GM19468 (cell line): ENCODE measurements around the gene KL.
A peak's percentile ranks its signal among the peaks of the same experiment; 100 is the strongest.

Experiments
- ATAC-seq: cut with Tn5 transposase; IDR thresholded peaks from one replicate; pipeline ENCODE4 v1.9.1; 2021; ENCODE audit warnings: mild to moderate bottlenecking, moderate library complexity, moderate number of reproducible peaks; ENCODE audit not compliant: unreplicated experiment; ENCODE audit errors: extremely low read depth

Gene KL

DNA sequence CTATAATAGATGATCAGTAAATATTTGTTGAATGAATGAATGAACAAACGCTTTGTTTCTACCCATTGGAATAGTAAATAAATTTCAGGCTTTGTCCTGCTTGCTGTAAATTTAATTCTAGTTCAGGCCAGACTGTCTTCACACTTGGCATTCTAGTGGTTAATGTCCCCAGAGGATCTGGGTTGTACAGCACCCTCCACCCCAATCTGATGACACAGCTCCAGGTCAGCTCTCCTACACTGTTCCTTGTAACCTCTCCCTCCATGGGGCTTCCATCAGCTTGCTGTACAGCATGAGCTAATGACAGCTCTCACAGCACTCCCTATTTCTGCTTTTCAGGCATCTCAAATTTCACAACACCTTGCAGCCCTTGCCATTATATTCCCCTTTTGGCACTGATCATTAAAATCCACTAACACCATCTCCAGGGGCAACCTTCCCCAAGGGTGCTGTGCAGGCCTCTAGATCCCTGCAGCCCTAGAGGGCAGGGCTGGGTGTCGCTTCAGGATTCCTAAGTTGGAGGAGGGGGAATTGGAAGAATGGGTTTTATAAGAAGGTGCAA lies 12.7 kb upstream of the KL start:
- no peak for ATAC-seq

DNA sequence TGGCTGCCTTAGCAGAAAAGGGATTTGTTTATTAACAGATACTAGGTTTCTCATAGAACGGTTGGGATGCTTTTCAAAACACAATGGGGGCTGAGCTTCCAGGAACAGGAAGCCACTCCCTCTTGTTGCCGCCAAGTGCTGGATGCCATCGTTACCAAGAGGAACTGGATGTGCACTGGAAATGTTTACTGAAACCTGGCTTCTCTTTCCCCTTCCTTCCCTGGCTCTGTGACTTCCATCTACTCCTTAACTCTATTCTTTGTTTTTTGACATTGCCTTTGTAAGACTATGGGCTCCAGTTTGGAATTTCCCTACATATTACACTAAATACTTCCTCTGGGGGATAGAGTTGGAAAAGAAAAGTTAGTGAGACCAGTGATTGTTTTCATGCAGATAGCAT lies 11.7 kb upstream of the KL start:
- ATAC-seq = no peak

DNA sequence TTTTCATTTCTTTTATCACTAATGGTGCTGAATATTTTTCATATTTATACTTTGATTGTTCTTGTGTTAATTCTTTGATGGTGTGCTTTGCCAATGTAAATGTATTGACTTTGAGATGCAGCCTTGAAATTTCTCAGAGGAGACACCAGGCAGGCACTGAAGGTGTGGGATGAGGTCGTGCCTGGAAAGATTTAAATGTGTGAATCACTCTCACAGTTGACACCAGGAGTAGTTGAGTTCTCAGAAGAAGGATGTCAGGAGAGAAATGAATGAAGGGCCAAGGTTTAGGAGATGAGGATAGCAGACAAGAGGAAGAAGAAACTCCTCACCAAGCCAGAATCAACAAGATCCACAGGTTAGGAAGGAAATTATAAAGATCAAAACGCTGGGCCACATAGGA lies 10.1 kb upstream of the KL start:
- ATAC-seq = no peak

DNA sequence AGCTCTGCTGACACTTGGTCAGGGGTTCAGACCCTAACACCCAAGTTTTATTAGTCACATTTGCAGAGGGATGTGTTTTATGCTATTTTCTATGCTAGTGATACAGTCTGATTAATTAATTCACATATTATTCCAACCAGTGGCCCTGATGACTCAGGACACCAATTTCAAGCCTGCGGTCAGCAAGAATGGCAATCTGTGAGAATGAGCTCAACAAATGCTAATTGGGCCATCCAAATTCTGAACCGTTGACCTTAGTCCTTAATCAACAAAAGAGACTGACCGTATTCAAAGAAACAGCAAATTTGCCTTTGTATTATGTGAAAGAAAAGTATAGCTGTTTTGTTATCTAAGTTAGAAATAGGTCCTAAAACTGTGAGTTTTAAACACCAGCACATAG lies 9.6 kb upstream of the KL start:
- no peak for ATAC-seq

DNA sequence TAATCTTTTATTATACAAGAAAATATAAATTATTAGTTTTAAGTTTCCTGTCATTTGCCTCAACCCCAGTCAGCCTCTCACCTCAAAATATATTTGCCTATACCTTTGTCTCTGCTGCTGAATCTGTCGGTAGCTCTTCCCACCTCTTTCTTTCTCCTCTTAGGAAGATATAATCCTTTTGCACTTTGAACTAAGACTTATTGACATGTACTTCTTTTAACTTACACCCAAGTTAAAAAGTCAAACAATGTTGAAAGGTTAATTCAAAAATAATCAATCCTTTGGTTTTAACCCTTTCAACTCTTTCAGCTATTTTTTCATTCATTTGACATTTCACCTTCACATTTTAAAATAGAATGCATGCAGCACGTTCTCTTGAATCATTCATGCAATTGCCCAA lies 9.0 kb upstream of the KL start:
- no peak for ATAC-seq

DNA sequence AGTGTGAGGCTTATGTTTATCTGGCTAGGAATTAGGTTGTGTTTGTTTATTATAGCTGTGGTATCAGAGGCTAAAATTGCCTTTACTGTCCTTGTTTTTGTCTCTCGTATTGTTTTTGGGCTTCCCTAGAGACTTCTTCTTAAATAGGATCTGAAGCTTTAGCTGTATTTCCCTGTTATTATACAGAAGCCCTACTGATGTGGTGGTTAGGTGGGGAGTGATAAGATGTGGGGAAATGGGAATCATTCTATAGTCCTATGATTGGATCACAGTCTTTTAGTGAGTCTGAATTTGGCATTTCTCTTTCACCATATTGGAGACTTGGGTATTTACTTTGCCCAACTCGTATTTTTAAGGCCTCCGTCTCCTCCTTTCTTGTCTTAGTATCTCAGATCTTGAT lies 8.3 kb upstream of the KL start:
- ATAC-seq = no peak

DNA sequence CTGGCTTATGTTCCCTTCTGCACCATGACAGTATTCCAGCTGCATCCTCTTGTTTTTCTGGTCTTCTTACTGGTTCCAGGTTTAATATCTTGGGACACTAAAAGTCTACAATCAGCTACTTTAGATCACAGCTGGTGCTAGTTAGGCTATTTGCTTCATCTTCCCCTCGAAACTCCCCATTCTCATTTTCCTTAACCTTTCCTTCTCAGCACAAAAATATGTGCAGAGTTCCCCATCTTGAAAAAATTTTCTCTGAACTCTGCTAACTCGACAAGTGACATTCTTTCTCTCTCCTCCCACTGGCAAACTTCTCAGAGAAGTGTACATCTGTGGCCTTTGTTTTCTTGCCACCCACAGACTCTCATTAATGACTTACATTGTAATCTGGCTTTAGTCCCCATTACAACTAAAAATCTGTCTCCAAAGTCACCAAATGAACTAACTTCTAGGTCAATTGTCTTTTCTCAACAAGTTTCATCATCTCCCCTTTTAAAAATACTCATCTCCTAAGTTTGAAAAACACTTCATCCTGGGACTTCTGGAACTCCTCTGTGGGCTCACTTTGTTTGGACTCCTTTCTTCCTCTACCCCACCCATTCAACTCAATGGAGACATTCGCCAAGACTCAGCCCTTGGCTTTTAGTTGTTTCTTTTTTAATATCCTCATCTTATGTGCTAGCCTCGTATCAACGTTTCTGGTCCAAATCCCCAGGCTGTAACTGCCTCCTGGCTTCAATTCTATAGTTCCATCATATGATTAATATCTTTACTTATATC lies 7.1 kb upstream of the KL start:
- ATAC-seq = no peak

DNA sequence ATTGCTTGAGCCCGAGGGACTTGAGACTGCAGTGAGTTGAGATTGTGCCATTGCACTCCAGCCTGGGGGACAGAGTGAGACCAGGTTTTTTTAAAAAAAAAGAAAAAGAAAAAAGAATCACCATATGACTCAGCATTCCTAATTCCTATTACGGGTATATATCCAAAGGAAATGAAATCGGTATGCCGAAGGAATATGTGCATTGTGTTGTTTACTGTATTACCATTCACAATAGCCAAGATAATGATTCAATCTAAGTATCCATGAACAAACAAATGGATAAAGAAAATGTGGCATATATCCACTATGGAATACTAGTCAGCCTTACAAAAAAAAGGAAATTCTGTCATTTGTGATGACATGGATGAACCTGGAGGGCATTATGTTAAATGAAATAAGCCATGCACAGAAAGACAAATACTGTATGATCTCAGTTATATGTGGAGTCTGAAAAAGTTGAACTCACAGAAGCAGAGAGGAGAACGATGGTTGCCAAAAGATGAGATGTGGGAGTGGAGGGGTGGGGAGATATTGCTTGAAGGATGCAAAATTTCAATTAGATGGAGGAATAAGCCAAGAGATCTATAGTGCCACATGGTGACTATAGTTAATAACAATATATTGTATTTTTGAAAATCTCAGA lies 4.3 kb upstream of the KL start:
- ATAC-seq = no peak

DNA sequence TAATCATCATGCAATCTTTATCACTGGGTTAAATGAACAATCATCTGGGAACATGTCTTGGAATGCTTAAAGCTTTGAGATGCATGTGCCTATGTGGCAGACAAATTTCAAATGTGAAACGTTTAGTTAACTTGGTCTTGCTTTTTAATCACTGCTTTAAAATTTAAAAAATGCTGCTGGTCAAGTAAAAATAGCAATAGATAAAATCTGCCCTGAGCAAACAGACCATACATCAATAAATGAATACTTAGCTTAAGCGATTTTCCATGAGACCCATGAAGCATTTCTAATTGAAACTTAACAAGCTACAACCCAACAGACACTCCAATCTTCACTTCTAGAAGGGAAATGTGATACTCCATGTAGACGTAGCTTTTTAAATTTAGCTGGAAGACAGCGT lies 1.9 kb upstream of the KL start:
- no peak for ATAC-seq

DNA sequence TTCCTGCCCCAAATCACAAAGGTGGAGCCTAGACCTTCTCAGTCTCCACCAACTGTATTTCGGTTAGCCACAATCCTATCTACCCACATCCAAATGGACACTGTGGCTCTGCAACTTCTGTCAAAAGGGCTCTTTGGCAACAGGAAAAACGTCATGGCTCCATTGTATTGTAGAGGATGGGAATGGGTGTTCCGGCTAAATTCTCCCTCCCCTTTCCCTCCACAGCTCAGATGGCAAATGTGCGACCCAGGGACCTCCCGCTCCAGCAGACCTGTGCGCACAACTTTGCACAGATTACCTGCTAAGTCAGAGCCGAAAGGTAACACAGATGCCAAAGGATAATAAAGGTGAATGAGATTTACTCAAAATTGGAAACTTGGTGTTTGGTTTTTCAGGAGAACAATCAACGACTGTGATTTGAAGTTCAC lies 968 bp upstream of the KL start:
- no peak for ATAC-seq

DNA sequence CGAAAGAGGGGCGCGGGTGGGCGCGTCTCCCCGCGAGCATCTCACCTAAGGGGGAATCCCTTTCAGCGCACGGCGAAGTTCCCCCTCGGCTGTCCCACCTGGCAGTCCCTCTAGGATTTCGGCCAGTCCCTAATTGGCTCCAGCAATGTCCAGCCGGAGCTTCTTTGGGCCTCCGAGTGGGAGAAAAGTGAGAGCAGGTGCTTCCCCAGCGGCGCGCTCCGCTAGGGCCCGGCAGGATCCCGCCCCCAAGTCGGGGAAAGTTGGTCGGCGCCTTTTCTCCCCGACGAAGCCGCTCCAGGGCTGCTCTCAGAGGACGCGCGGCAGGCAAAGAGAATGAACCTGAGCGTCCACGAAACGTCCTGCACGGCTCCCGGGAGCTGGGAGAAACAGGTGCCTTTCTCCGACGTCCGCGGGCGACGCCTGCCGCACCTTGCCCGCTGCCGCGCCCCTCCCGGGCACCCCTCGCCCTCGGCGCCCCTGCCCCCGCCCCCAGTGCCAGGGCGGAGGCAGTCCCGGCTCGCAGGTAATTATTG lies 366 bp upstream of the KL start:
- no peak for ATAC-seq

DNA sequence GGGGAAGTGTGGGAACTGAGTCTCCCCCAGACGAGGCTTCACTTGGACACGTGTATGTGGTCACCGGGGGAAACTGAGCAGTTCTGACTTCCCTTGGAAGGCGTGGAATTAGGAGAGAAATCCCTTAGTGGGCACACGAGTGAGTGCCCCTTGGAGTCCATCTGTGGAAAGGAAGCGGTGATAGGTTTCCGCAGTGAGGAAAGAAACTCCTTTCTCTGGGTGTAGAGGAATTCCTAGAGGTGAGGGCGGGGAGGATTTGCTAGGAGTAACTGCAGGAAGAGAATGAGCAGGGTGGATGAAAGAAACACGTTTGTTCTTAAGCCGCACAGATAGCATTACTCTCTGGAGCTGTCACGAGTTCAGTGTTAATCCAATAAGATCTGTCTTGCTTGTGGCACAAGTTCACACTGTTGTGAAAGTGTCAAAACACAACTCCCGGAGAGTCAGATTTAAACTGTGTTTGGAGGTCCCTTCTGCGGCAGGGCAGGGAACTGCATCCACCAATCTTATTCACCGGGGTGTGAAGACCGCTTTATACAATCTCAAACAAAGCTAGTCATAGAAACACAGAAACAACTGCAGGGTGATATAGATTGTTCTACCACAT lies 1.2 kb downstream of the KL start:
- ATAC-seq = peak; percentile 58

DNA sequence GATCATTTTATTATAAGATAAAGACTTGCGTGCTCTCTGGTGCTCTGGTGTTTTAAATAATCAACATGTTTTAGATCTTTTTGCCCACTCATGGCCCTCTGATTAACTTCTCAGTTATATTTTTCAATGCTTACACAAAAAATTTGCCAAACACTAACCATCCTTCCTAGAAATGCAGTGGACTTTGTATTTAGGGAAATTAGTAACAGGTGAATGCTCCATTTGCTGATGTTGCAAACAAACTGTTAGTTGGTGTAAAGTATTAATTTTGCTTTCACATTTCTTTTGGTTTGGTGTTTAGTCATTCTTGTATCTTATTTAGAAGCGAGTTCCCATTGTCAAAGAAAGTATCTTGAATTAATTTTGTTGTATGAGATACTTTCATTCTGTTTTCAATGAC lies 2.7 kb downstream of the KL start:
- ATAC-seq = no peak

DNA sequence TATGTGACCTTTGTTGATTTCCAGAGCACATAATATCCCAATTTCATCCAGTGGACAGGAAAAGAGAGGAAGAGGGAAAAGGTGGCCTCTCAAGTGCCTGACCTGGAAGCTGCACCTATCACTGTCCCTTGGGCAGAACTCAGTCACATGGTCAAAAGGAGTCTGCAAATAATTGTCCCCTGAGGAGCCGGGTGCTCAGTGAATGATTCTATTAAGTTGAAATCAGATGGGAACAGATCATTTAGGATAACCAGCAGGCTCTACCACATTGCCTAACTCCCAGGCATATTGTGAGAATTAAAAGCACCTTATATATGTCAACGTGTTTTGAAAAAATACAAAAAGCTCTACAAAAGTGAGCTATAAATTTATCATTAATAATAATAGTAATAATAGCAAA lies 6.8 kb downstream of the KL start:
- ATAC-seq = no peak

DNA sequence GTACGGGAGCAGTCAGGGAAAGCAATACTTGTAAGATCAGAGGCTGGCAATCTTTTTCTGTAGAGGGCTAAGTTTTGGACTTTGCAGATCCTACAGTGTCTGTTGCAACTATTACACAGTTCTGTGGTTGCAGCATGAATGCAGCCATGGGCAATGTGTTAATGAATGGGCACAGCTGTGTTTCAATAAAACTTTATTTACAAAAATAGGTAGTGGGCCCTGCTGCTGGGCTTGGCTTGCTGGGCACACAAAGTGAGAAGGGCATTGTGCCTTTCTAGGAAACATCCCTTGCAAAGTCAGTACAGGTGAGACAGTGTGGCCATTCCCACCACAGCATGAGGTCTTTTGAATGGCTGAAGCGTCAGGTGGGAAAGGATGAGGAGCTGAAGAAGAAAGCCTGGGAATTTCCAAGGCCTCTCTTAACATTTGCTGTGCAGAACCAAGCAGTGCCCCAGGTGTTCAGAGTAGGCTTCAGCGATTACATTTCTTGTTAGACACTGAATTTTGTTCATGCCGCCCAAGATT lies 9.1 kb downstream of the KL start:
- no peak for ATAC-seq

DNA sequence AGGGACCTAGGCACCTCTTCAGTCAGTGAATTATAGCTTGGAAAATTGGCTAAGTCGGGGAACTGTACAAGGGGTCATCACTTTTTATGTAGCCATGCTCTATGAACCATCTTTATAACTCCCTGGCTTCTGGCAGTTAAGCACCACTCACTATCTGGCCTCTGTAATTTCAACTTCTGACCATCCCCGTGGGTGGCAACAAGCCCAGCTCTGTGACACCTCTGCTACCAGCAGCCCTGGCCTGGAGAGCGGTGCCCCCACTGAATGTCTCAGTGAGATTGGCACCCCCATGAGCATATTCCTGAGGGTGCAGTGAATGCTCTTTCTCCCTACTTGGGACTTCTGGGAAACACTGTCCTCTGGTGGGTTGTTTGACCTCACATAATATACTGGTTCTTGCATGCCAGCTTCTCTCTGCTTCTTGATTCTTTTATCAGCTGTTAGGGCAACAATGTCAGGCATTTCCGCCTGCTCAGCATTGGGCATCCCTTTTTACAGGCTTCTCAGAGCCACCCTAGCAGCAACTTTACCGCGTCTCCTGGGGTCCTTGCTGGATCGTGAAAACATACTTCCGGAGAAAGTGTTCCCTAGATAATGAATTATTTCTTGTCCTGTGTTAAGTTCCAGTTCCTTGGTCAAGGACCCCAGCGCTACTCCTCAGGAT lies 10.4 kb downstream of the KL start:
- no peak for ATAC-seq

DNA sequence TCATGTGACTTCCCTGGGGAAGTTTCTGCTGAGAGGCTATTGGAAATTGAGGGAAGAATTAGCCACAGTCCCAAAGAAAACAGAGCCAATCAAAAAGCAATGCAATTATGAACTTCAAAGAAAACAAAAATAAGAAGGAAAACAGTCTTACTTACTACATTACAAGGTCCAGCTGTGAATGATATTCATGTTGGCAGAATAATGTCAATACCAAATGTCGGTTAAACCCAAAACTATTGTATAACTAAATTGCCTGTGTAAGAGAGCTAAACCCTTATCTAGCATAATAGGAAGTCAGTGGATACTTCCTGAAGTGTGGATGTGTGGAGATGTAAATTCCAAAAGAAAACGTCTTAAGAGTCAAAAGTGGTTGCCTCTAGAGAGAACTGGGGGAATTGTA lies 12.4 kb downstream of the KL start:
- ATAC-seq = no peak

DNA sequence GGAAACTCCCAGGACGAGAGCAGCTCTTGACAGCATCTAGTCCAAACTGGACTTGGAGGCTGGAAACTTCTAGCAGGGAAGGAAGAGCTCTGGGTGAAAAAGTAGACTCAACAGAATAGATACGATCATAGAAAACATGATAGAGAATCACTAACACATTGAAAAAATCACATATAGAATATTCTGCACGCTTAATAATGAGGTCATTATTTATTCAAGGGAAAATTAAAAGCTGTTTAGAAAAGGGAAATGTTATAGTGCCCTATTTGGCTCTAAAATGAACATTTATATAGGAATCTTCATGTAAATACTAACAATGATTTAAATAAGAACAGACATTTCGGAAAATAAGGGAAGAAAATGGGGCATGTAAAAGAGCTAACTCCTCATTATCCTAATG lies 15.1 kb downstream of the KL start:
- ATAC-seq = no peak

DNA sequence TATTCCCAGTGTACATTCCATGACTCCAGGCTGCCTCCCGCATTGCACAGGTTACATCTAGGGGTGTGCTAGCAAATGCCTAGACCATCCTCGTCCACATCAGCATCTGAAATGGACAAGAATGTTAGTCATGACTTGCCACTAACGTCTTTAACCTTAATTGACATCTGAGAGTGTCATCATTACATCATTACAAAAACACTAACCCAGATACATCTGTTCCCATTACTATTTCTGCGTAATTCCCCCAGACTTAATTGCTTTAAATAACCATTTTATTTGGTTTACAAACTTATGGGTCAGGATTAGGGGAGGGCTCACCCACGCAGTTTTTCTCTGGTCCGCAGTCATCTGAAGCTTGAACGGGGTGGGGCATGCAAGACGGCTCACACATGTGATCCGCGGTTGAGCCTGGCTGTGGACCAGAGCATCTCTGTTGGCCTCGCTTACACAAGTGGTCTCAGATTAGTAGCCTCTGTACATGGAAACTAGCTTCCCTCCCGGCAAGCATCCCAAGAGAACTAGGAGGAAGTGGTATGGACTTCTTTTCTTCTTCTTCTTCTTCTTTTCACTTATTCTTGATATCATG lies 15.9 kb downstream of the KL start:
- ATAC-seq = no peak
